Activated T-helper 1 cell treated with anti-CD3 and anti-CD28 coated beads, Interleukin-12 subunit alpha, Interleukin-12 subunit beta, Interleukin-2, Interleukin-4 antibody, amounts not matched to agents 30 ng/mL and 10 ng/mL and 1 ng/mL, durations not matched to agents 14 hours and 24 hours and 36 hours (primary cell): ENCODE results near the gene SDR42E2. TPM values are rescaled to one million over a fixed set of nuclear protein-coding genes. Genes with fewer than 3 reads are reported as not detected.

Experiments used
- DNase-seq: peaks from one replicate; pipeline ENCODE4 v3.0.0; 2021; ENCODE audit warnings: low spot score
- H3K27ac Mint-ChIP-seq: one replicate; pipeline ENCODE4 v1.8.0; 2021; ENCODE audit warnings: mild to moderate bottlenecking, mixed read lengths
- H3K27me3 Mint-ChIP-seq: one replicate; pipeline ENCODE4 v1.8.0; 2022; ENCODE audit warnings: mild to moderate bottlenecking, moderate library complexity, mixed read lengths; ENCODE audit not compliant: insufficient read depth
- H3K36me3 Mint-ChIP-seq: one replicate; pipeline ENCODE4 v1.8.0; 2021; ENCODE audit warnings: low read depth, mixed read lengths
- H3K4me1 Mint-ChIP-seq: one replicate; pipeline ENCODE4 v1.8.0; 2021; ENCODE audit warnings: low read depth, mixed read lengths
- H3K4me3 Mint-ChIP-seq: one replicate; pipeline ENCODE4 v1.8.0; 2021; ENCODE audit warnings: mild to moderate bottlenecking, moderate library complexity, mixed read lengths
- H3K9me3 Mint-ChIP-seq: one replicate; pipeline ENCODE4 v1.8.0; 2021; ENCODE audit warnings: mixed read lengths
- intact Hi-C: fragments of 100-400 bp; cut with micrococcal nuclease; formaldehyde crosslinking; loops from one replicate; pipeline ENCODE4 v1.15.1; 2024
- total RNA-seq: library from RNA; stranded (reverse); gene quantifications from 2 replicates; pipeline ENCODE4 v1.2.3, GENCODE V29; 2022

SDR42E2 gene
- total RNA-seq, 1 donor from 2014 or later: not detected

DNA sequence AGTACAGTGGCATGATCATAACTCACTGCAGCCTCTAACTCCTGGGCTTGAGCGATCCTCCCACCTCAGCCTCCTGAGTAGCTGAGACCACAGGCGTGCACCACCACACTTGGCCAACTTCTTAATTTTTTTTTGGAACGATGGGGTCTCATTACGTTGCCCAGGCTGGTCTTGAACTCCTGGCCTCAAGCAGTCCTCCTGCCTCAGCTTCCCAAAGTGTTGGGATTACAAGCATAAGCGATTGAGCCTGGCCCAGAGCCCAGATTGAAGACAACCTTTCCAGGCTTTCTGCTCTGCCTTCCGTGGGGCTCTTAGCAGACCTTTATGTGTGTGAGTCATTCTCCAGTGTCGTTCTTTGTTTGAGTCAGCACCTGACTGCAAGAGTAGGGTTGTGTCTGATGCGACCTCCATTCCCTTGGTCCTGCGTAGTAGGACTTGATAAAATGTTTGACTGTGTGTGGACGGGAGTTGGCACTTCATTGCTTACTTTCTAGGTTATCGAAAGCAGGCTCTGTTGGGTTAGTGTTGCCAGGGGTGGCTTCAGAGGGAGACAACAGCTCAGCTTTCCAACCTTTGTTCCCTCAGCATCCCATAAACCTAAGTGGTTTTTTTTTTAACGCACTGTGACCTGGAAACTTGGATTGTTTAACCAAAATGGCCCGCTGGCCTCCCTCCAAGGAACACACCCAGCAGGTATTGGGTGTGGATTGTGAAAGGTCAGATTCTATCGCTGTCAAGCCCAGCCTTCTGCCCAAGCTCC is 70.2 kb downstream of the SDR42E2 start:
- intact Hi-C loops: loop anchor here (1.0 to 2.0 kb wide), 3 partner anchors 9 to 64 kb away; partner anchors contain the start of genes EEF2K and POLR3E
- H3K36me3 Mint-ChIP-seq: peaks cover 17% of the 10 kb centered on the region
- peaks cover 13% of the 10 kb centered on the region for H3K4me1 Mint-ChIP-seq
- H3K9me3 Mint-ChIP-seq: no peaks in the 10 kb centered on the region
- no peak for DNase-seq
- peak overlapping the region; percentile 14 for H3K27ac Mint-ChIP-seq
- no peaks in the 10 kb centered on the region for H3K27me3 Mint-ChIP-seq
- peak overlapping the region; percentile 13 for H3K4me3 Mint-ChIP-seq

DNA sequence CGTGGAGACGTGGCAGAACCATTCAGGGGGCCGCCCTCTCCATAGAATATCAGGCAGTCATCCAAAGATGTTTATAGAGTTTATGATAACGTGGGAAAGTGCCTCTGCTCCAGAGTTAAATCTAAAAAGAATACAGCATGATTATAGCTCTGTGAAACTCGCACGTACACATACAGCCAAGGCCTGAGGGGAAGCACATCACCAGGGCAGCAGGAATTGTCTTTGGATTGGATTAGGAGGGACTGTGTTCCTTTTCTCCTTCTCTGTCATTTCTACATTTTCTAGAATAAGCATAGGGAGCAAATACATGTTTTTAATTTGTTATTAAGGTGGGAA is 70.7 kb downstream of the SDR42E2 start:
- H3K4me1 Mint-ChIP-seq: peaks cover 13% of the 10 kb centered on the region
- H3K9me3 Mint-ChIP-seq: no peaks in the 10 kb centered on the region
- peaks cover 17% of the 10 kb centered on the region for H3K36me3 Mint-ChIP-seq
- DNase-seq: no peak
- intact Hi-C loops: loop anchor here (2.0 kb wide), 1 partner anchor 64 kb away; the partner anchor contains the start of gene POLR3E
- H3K27me3 Mint-ChIP-seq: no peaks in the 10 kb centered on the region
- no peak overlapping the region for H3K4me3 Mint-ChIP-seq
- no peak overlapping the region for H3K27ac Mint-ChIP-seq

DNA sequence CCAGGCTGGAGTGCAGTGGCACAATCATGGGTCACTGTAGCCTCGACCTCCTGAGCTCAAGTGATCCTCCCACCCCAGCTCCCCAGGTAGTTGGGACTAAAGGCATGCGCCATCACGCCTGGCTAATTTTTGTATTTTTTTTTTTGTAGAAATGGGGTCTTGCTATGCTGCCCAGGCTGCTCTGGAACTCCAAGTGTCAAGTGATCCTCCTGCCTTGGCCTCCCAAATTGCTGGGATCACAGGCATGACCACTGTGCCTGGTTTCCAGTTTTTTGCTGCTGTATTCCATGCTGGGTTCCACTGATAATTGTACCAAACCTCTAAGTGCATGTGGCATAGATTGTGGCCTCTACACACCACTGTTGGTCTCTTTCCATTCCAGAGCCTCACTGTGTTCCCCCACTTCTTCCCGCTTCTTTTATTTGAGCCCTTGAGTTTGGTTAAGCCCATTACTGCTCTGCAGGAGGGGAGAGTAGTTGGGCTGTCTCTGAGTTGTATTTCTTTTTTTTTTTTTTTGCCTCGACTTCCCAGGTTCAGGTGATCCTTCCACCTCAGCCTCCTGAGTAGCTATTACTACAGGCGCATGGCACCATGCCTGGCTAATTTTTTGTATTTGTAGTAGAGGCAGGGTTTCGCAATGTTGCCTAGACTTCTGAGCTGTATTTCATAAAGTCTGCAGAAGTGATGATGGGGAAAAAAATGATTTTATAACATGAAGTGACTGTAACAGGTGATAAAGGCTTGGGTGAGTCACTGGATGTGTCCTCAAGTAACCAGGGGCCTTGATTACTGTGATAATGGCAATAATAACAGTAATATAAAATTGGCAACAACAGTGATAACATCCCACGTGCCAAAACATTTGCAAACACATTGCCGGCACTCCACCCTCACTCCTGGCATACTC is 73.8 kb downstream of the SDR42E2 start:
- Mint-ChIP-seq H3K9me3 (no peaks in the 10 kb centered on the region), H3K4me3 (no peak overlapping the region), H3K27ac (no peak overlapping the region), H3K36me3 (peaks cover 22% of the 10 kb centered on the region), H3K4me1 (peaks cover 35% of the 10 kb centered on the region), H3K27me3 (no peaks in the 10 kb centered on the region)
- intact Hi-C loops: no loop called here
- no peak for DNase-seq

DNA sequence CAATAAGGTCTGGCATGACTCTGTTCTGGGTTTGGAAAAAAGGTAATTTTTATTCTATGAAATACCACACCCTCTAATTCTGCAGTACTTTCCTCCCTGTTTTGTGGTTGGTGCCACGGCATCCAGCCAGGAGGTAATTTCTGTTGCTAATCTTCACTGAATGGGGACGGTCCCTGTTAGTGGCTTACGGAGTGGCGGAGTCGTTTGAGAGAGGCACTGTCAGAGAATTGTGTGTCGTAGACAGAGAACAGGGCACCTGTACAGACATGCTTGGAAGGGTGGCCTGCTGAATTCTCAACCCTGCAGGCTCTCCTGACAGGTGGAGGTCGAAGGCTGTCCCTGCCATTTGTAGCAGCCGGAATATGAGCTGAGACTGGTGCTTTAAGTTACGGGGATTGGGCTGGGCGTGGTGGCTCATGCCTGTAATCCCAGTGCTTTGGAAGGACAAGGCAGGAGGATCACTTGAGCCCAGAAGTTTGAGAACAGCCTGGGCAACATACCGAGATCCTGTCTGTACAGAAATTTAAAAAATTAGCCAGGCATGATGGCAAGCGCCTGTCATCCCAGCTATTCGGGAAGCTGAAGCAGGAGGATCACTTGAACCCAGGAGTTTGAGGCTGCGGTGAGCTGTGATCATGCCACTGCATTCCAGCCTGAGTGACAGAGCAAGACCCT is 77.0 kb downstream of the SDR42E2 start:
- Mint-ChIP-seq H3K27ac (peak overlapping the region; percentile 74), H3K4me3 (no peak overlapping the region), H3K9me3 (no peaks in the 10 kb centered on the region), H3K27me3 (no peaks in the 10 kb centered on the region), H3K4me1 (peaks cover 24% of the 10 kb centered on the region), H3K36me3 (peaks cover 19% of the 10 kb centered on the region)
- intact Hi-C loops: no loop called here
- no peak for DNase-seq

DNA sequence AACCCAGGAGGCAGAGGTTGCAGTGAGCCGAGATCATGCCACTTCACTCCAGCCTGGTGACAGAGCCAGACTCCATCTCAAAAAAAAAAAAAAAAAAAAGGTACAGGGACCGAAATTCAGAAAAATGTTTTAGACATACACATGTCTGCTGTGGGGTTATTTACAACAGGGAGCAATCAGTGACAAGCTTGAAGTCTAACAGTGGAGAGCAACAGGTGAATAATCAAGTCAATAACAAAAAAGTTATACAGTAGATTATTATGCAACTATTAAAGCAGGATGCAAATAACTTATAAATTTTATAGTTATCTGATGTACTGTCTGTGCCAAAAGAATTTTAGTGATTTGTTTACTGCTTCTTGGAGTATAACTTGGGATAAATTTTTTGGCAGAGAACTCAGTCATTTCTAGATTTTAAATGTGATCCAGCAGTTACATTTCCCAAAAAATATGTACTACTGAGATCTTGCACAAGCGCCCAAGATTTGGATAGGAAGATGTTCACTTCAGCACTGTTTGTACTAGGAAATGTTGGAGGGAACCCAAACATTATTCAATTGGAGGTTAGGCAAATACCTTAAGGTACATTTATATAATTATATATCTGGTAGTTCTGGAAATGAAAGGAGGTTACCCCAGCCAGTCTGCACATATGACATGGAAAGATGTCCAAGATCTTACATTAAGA is 77.9 kb downstream of the SDR42E2 start:
- H3K36me3 Mint-ChIP-seq: peaks cover 19% of the 10 kb centered on the region
- H3K27ac Mint-ChIP-seq: no peak overlapping the region
- no peak overlapping the region for H3K4me3 Mint-ChIP-seq
- intact Hi-C loops: loop anchor here (2.0 kb wide), 1 partner anchor 33 kb away; the partner anchor contains the start of gene EEF2K
- H3K27me3 Mint-ChIP-seq: no peaks in the 10 kb centered on the region
- no peaks in the 10 kb centered on the region for H3K9me3 Mint-ChIP-seq
- peaks cover 24% of the 10 kb centered on the region for H3K4me1 Mint-ChIP-seq
- no peak for DNase-seq

Other genes with a start within 250 kb of the SDR42E2 start
- gene UQCRC2, start 209.1 kb upstream of the SDR42E2 start, total RNA-seq: 235 and 260 TPM in 2 replicates
- not detected in 2 replicates for gene PDZD9, start 161.4 kb upstream of the SDR42E2 start, total RNA-seq
- gene MOSMO, start 154.4 kb upstream of the SDR42E2 start, total RNA-seq: 12.7 and 16.3 TPM in 2 replicates
- gene VWA3A, start 70.0 kb upstream of the SDR42E2 start, total RNA-seq: 0.10 and 0.24 TPM in 2 replicates
- gene EEF2K, start 43.8 kb downstream of the SDR42E2 start, total RNA-seq: 28.3 and 30.5 TPM in 2 replicates
- 107 and 111 TPM in 2 replicates for gene POLR3E, start 134.9 kb downstream of the SDR42E2 start, total RNA-seq
- 43.5 and 47.2 TPM in 2 replicates for gene CDR2, start 212.1 kb downstream of the SDR42E2 start, total RNA-seq